Keratinocyte (primary cell): ENCODE data around the gene RNLS. TPM values are rescaled to one million over a fixed set of nuclear protein-coding genes. Genes with fewer than 3 reads are reported as not detected.

Experiments
- DNase-seq: peaks from one replicate; pipeline ENCODE4 v3.0.0-alpha.2; 2011; ENCODE audit warnings: low read depth, missing footprints, low spot score
- FAIRE-seq: peaks from 2 replicates; lab custom pipeline; 2011; peaks lifted over from hg19 to GRCh38; lab: Jason Lieb, UNC
- H2AFZ ChIP-seq: 2 replicates; pipeline ENCODE4 v1.6.0; 2012; ENCODE audit warnings: low read length, control low read depth, inconsistent platforms; ENCODE audit not compliant: control insufficient read depth
- H3K27ac ChIP-seq: 2 replicates; pipeline ENCODE4 v1.5.1; 2011; ENCODE audit warnings: low read length; ENCODE audit not compliant: control insufficient read depth, insufficient read depth
- H3K27me3 ChIP-seq: 3 replicates; pipeline ENCODE4 v1.6.0; 2011; ENCODE audit warnings: low read length; ENCODE audit not compliant: control insufficient read depth, insufficient read depth; ENCODE audit errors: extremely low read depth
- H3K36me3 ChIP-seq, 2 experiments: 2 replicates in 1 of 2; 3 replicates in 1 of 2; pipeline ENCODE4 v1.5.1; 2011; ENCODE audit warnings: low read length in 2 of 2, mild to moderate bottlenecking in 1 of 2; ENCODE audit not compliant: control insufficient read depth in 2 of 2, insufficient read depth in 2 of 2; ENCODE audit errors: extremely low read depth in 1 of 2
- H3K4me1 ChIP-seq: 3 replicates; pipeline ENCODE4 v1.5.1; 2011; ENCODE audit warnings: low read length; ENCODE audit not compliant: control insufficient read depth, insufficient read depth; ENCODE audit errors: extremely low read depth
- H3K4me2 ChIP-seq: 3 replicates; pipeline ENCODE4 v1.6.0; 2011; ENCODE audit warnings: low read depth, low read length; ENCODE audit not compliant: control insufficient read depth, insufficient read depth; ENCODE audit errors: extremely low read depth
- H3K4me3 ChIP-seq, 3 experiments: fragments of 200-600 bp in 1 of 3; sonication (generic) in 1 of 3; 2 replicates in 2 of 3; 3 replicates in 1 of 3; pipeline ENCODE4 v1.5.1; 2011 to 2016; ENCODE audit warnings: low read length in 3 of 3, mild to moderate bottlenecking in 3 of 3, control low read depth in 2 of 3, inconsistent platforms in 1 of 3, low read depth in 1 of 3, mixed read lengths in 1 of 3, mixed run types in 1 of 3, moderate library complexity in 1 of 3; ENCODE audit not compliant: control insufficient read depth in 2 of 3, insufficient read depth in 2 of 3; ENCODE audit errors: extremely low read depth in 1 of 3
- H3K79me2 ChIP-seq: 2 replicates; pipeline ENCODE4 v1.6.0; 2012; ENCODE audit warnings: low read length; ENCODE audit not compliant: control insufficient read depth, insufficient read depth
- H3K9ac ChIP-seq: 3 replicates; pipeline ENCODE4 v1.6.0; 2011; ENCODE audit warnings: low read length; ENCODE audit not compliant: control insufficient read depth, insufficient read depth; ENCODE audit errors: extremely low read depth
- H3K9me1 ChIP-seq: 3 replicates; pipeline ENCODE4 v1.6.0; 2011; ENCODE audit warnings: low read length; ENCODE audit not compliant: control insufficient read depth, insufficient read depth; ENCODE audit errors: extremely low read depth
- H3K9me3 ChIP-seq: 2 replicates; pipeline ENCODE4 v1.5.1; 2012; ENCODE audit warnings: low read depth, low read length; ENCODE audit not compliant: control insufficient read depth
- H4K20me1 ChIP-seq: 3 replicates; pipeline ENCODE4 v1.6.0; 2011; ENCODE audit warnings: low read length; ENCODE audit not compliant: control insufficient read depth, insufficient read depth; ENCODE audit errors: extremely low read depth
- EZH2 ChIP-seq: IDR thresholded peaks from one replicate; pipeline ENCODE4 v1.6.1; 2012; ENCODE audit warnings: inconsistent platforms, mild to moderate bottlenecking, low read length, moderate library complexity
- dilution Hi-C: fragments of 300-500 bp; cut with MboI; formaldehyde crosslinking; loops from one replicate; pipeline ENCODE4 v1.7.0; 2020; ENCODE audit warnings: low sequenced_read_pairs; ENCODE audit not compliant: extremely low pct_ligation_motif_present
- polyA plus RNA-seq, 5 experiments: library from polyadenylated mRNA; depleted of rRNA in 3 of 5; stranded (reverse) in 3 of 5; stranded (forward) in 1 of 5; unstranded in 1 of 5; fragments of >200 nt; gene quantifications; 1 replicate in 1 of 5; 2 replicates in 3 of 5; 3 replicates in 1 of 5; pipeline versions ENCODE4 v1.2.1 to v1.2.3, GENCODE V29; 2011 to 2012; ENCODE audit warnings: missing spikeins in 2 of 5, low read depth in 1 of 5, low replicate concordance in 1 of 5
- TF ChIP-seq, protein P1 (sequence below), 3 experiments: IDR thresholded peaks in 1 of 3; conservative IDR thresholded peaks in 1 of 3; optimal IDR thresholded peaks in 1 of 3; 2 replicates in 2 of 3; 3 replicates in 1 of 3; pipeline versions ENCODE3 to v1.5.1; 2011; ENCODE audit warnings: low read length in 3 of 3, mild to moderate bottlenecking in 3 of 3, moderate library complexity in 2 of 3, control low read depth in 1 of 3, inconsistent platforms in 1 of 3; ENCODE audit not compliant: insufficient read depth in 2 of 3; ENCODE audit errors: extremely low read depth in 1 of 3

RNLS gene
- polyA plus RNA-seq, 1 donor (not counting 4 experiments of a cell fraction or from before 2014, with no cell fraction given), result 6.8 TPM

DNA sequence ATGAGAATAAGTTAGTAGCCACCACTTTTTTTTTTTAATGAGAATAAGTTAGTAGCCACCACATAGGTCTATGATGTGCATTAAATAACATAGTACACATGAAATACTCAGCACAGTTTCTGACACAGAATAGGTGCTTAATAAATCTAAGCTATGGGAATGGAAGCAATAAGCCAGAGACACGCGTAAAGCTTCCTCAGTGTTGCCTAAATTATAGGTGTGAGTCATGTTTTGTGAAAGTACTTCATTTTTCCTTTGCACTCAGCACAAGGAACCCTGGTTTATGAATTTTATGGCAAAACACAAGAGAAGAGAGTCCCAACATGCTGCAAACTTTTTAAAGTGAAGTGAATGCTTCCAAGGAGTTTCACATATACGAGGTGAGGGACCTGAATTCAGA is 267.4 kb downstream of the RNLS start:
- Histone ChIP-seq H3K4me1 (no peaks in the 10 kb centered on the region), H3K36me3 (no peaks in the 10 kb centered on the region), H3K4me2 (no peak overlapping the region), H3K27me3 (peaks cover 3% of the 10 kb centered on the region), H3K27ac (no peak overlapping the region), H3K9me1 (no peaks in the 10 kb centered on the region), H3K79me2 (no peaks in the 10 kb centered on the region), H3K9ac (no peak overlapping the region), H3K9me3 (peaks cover 3% of the 10 kb centered on the region), H4K20me1 (no peaks in the 10 kb centered on the region), H3K4me3 (no peak overlapping the region), H2AFZ (no peak overlapping the region)
- dilution Hi-C loops, result no loop called here
- no peak for FAIRE-seq
- TF ChIP-seq EZH2, result no peak
- TF ChIP-seq, protein P1, sequence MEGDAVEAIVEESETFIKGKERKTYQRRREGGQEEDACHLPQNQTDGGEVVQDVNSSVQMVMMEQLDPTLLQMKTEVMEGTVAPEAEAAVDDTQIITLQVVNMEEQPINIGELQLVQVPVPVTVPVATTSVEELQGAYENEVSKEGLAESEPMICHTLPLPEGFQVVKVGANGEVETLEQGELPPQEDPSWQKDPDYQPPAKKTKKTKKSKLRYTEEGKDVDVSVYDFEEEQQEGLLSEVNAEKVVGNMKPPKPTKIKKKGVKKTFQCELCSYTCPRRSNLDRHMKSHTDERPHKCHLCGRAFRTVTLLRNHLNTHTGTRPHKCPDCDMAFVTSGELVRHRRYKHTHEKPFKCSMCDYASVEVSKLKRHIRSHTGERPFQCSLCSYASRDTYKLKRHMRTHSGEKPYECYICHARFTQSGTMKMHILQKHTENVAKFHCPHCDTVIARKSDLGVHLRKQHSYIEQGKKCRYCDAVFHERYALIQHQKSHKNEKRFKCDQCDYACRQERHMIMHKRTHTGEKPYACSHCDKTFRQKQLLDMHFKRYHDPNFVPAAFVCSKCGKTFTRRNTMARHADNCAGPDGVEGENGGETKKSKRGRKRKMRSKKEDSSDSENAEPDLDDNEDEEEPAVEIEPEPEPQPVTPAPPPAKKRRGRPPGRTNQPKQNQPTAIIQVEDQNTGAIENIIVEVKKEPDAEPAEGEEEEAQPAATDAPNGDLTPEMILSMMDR (optimal IDR thresholded peaks at IDR 0.05 in 1 of 3, IDR thresholded peaks at IDR 0.05 in 1 of 3, conservative IDR thresholded peaks at IDR 0.05 in 1 of 3; ENCODE audit: extremely low read depth in 1 of 3, insufficient read depth in 2 of 3, low read length in 3 of 3), result no peak
- DNase-seq, result no peak

DNA sequence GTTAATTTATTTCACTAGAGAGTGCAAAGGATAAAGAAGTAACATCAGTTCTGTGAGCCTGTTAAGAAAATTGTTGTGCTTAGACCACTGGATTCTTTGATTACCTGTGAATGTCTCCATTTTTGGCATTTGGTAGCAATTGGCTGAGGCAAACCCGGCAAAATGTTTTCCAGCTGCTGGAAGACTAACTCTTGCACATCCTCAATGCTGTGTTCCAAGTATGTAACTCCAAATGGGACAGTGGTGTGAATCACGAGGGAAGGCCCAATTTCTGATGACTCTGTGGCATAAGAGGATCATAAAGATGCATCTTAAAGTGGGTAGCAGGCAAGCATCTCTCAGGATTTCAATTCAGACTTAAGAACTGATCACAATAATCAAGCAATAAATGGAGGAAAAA is 268.8 kb downstream of the RNLS start:
- no peak for TF ChIP-seq EZH2
- TF ChIP-seq, protein P1 (optimal IDR thresholded peaks at IDR 0.05 in 1 of 3, IDR thresholded peaks at IDR 0.05 in 1 of 3, conservative IDR thresholded peaks at IDR 0.05 in 1 of 3; ENCODE audit: extremely low read depth in 1 of 3, insufficient read depth in 2 of 3, low read length in 3 of 3), result no peak
- FAIRE-seq (no peak), DNase-seq (no peak)
- no peak overlapping the region for H3K4me2 ChIP-seq
- H3K9me1 ChIP-seq, result no peaks in the 10 kb centered on the region
- dilution Hi-C loops, result no loop called here
- no peak overlapping the region for H3K4me3 ChIP-seq
- H3K27me3 ChIP-seq, result peaks cover 3% of the 10 kb centered on the region
- no peak overlapping the region for H3K27ac ChIP-seq
- H2AFZ ChIP-seq, result no peak overlapping the region
- no peak overlapping the region for H3K9ac ChIP-seq
- no peaks in the 10 kb centered on the region for H3K79me2 ChIP-seq
- H3K4me1 ChIP-seq, result no peaks in the 10 kb centered on the region
- H3K9me3 ChIP-seq, result peaks cover 2% of the 10 kb centered on the region
- H4K20me1 ChIP-seq, result no peaks in the 10 kb centered on the region
- H3K36me3 ChIP-seq, result no peaks in the 10 kb centered on the region
